Stimulated activated CD8-positive, alpha-beta memory T cell treated with anti-CD3 and anti-CD28 coated beads, Interleukin-4, amount 100 ng/mL, for 24 hours (primary cell): ENCODE measurements around the gene MFN1.

Experiments
- DNase-seq: peaks from one replicate; pipeline ENCODE4 v3.0.0-alpha.2; 2020; ENCODE audit warnings: low read depth

The MFN1 gene

DNA sequence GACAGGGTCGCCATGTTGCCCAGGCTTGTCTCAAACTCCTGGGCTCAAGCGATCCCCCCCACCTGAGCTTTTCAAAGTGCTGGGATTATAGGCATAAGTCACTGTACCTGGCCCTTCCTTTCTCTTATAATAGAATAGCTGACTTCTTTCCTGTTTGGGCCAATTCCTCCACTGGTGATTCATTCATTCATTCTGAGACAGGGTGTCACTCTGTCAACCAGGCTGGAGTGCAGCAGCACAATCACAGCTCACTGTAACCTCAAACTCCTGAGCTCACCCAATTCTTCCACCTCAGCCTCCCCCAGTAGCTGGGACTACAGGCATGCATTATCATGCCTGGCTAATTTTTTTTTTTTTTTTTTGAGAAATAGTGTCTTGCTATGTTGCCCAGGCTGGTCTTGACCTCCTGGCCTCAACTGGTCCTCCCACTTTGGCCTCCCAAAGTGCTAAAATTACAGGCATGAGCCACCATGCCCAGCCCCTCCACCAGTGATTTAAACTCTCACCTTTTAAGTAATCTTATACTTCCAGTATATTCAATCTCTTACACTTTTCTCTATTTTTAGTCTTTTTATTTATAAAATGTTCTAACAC lies 82.9 kb downstream of the MFN1 start:
- no peak for DNase-seq

- DNase-seq, result no peak
Observed at GRCh38 chr3:179432021-179432420, 84.5 kb downstream of the MFN1 start.

GRCh38 chr3:179432451-179432850 lies 84.9 kb downstream of the MFN1 start:
- no peak for DNase-seq

DNA sequence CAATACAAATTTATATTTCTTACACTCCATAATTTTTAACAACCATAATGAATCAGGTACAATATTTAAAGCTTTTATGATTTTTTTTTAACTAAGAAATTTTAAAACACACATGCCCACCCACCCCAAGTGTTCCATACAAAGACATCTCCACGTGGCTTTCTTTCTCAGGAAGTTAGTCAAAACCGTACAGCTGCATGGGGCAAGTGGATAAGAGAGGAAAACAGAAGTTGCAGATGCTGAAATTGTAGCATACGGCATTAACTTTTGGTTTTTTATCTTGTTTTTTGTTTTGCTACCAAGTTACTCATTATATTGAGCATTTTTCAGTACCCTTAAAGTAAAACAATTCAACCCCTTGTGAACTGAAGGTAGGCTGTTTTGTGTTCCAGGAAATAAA lies 89.0 kb downstream of the MFN1 start:
- no peak for DNase-seq

DNA sequence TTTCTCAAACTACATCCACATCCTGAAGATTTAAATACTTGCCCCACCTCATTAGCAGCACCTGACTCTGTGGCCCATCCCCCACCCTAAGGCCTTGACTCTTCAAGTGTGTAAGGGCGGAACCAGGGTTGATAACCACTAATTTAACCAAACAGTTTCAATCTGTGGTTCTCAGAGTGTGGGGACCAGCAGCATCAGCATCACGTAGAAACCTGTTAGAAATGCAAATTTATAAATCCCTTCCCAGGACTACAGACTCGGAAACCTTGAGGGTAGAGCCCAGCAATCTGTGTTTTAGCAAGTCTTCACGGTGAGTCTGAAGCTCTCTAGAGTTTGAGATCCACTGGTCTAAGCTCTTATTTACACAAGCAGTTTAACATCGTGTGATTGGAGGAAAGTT lies 91.3 kb downstream of the MFN1 start:
- DNase-seq, result no peak
